Astrocyte of the spinal cord (primary cell): Measurements from ENCODE around the gene NMRK1.

ENCODE experiments used
- DNase-seq: peaks from one replicate; pipeline ENCODE4 v3.0.0; 2011; ENCODE audit warnings: low read depth, low spot score
- H3K4me3 ChIP-seq: 2 replicates; pipeline ENCODE4 v1.5.1; 2011; ENCODE audit warnings: low read depth, mild to moderate bottlenecking, low read length, moderate library complexity
- in situ Hi-C: cut with HindIII; loops from 2 replicates; pipeline ENCODE4 v1.10.0; 2017; ENCODE audit warnings: low sequenced_read_pairs
- TF ChIP-seq, protein P1 (sequence below): IDR thresholded peaks from 2 replicates; pipeline ENCODE4 v1.5.1; 2012; ENCODE audit warnings: low read depth, mild to moderate bottlenecking, low read length, inconsistent platforms

NMRK1 gene

DNA sequence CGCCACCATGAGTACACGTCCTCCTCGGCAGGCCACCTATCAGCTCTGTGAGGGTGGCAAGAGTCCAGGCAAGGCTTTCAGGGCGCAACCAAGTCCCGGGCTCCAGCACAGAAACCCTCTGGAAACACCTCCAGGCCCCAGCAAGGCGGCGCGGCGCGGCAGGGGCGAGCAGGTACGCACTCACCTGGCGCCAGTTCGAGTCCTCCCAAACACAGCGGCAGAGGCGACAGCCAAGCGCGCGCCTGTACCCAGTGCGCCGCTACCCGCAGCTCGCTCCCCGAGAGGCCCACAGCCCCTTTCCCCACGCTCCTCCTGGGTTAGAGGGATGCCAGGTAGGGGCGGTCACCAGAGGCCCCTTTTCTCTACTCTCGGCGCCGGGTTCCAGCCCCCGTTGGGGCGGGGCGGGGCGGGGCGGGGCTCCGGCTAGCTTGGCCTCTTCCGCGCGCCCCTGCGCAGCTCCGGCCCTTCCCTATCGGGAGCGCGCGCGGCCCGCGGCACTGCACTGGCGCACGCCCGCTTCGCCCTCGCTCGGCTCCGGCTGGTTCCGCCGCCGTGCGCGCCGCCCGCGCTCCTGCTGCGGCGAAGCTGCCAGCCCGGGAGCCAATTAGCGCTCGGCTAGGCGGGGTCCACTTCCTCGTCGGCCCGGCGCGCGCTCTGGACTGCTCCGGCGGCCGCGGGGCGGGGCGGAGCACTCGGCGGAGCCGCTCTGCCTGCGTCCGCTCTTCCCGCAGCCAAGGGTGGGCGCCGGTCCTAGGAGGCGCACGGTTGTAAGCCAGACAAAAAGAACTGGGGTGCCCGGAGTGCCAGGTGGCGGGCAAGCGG lies at the start of gene NMRK1, which contains the start of gene OSTF1:
NMRK1 (minus strand) TSS at position 332 of the 822 bp plus-strand sequence. CDS start 5,040 bp downstream, outside the sequence.
OSTF1 (plus strand) TSS at position 691 of the 822 bp plus-strand sequence. CDS start 179 bp downstream, outside the sequence.
- TF ChIP-seq, protein P1, sequence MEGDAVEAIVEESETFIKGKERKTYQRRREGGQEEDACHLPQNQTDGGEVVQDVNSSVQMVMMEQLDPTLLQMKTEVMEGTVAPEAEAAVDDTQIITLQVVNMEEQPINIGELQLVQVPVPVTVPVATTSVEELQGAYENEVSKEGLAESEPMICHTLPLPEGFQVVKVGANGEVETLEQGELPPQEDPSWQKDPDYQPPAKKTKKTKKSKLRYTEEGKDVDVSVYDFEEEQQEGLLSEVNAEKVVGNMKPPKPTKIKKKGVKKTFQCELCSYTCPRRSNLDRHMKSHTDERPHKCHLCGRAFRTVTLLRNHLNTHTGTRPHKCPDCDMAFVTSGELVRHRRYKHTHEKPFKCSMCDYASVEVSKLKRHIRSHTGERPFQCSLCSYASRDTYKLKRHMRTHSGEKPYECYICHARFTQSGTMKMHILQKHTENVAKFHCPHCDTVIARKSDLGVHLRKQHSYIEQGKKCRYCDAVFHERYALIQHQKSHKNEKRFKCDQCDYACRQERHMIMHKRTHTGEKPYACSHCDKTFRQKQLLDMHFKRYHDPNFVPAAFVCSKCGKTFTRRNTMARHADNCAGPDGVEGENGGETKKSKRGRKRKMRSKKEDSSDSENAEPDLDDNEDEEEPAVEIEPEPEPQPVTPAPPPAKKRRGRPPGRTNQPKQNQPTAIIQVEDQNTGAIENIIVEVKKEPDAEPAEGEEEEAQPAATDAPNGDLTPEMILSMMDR: no peak
- DNase-seq: peak; percentile 96
- in situ Hi-C loops: no loop called here
- peak within 1 kb of the TSS; percentile 91 for H3K4me3 ChIP-seq

DNA sequence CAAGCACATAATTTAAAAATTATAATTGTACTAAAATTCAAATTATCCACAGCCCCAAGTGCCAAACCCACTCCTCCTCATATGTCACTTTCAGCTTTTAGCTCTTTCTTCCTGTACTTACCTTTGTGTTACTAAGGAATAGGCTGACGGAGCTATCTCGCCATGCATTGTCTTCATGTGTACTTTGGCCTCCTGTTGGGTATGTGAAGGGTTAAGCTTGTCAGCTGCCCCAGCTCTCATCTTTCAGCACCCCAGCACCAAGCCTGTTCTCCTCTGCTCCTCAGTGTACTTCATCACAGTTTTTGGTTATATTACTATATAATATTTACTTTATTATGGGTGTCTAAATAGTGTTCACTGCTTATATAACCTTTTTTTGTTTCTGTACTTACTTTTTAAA lies 46.5 kb upstream of the NMRK1 start:
- no peak overlapping the region for H3K4me3 ChIP-seq
- in situ Hi-C loops: no loop called here
- no peak for DNase-seq
- TF ChIP-seq, protein P1: no peak

DNA sequence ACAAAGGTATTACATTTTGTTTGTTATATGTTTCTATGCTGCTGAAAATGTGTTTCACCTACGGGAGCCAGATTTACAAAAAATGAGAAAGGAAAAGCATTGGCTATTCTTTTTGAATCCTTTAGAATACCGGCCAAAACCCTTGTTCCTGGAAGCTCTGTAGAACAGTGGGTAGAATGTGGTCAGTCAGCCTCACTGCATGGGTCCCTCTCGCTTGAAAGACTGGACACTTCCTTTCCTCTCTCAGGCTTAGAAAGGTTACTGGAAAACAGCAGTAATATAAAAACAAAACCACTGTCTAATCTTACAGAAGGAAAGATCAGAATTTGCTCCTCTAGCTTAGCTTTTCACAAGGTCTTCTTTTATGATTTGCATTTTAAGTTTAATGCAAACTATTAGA lies 45.4 kb upstream of the NMRK1 start:
- no peak overlapping the region for H3K4me3 ChIP-seq
- in situ Hi-C loops: no loop called here
- peak; percentile 56 for DNase-seq
- TF ChIP-seq, protein P1: no peak

DNA sequence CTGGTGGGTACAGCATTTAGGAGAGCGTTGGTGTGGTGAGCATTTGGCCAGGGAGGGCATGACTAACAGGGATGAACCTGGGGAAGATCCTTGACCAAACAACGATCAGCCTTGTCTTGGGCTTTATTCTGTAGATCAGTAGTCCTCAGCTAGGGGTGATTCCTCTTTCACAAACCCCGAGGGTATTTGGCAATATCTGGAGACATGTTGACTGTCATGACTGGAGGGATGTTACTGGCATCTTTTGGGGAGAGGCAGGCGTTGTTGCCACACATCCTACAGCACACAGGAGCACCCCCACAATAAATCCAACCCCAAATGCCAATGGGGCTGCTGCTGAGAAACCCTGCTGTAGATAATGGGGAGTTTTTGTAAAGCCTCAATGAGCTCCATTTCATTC lies 44.3 kb upstream of the NMRK1 start:
- in situ Hi-C loops: no loop called here
- TF ChIP-seq, protein P1: no peak
- DNase-seq: no peak
- no peak overlapping the region for H3K4me3 ChIP-seq

DNA sequence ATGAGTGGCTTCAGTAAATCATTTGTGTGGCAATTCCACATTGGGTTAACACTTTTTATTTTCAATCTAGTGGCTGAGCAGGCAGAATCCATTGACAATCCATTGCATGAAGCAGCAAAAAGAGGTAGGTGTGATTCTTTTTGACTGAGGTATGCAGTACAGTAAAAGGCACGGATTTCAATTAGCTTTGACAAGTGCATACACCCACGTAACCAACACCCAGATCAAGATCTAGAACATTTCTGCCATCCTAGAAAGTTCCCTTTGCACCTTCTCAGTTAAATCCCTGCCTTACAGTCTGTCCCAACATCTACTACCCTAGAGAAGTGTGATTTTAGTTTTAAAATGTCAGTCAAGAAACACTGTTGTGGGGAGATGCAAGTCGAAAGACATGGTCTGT lies 43.7 kb upstream of the NMRK1 start:
- no peak overlapping the region for H3K4me3 ChIP-seq
- TF ChIP-seq, protein P1: no peak
- in situ Hi-C loops: no loop called here
- no peak for DNase-seq

DNA sequence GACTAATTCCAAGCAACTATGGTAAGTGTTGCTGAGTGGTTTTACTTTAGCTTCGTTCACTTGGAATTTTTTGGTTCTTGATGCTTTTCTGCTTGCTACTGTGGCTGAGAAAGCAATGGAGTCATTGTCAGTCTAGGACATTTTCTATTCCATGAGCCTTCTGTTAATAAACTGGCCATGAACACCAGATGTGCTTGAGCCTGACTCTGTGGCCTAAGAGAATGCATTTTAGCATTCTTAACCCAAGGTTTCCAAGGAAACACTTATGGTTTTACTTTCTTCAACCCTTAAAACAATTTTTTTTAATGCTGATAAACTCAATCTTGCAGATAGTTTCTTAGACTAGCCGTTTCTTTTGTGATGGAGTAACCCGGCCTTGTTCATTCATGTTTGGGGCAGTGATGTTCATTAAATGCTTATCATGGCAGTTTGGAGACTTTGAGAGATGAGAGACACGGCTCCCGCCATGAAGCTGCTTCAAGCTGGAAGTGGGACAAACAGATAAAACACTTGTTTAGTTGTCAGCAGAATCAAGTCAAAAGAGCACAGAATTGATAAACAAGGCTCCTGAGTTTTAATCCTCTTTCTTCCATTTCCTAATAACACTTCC lies 42.8 kb upstream of the NMRK1 start:
- TF ChIP-seq, protein P1: no peak
- DNase-seq: peak; percentile 46
- in situ Hi-C loops: no loop called here
- no peak overlapping the region for H3K4me3 ChIP-seq
